Hepatocyte (in vitro differentiated cells): ENCODE results near the gene RUVBL2. TPM values are rescaled to one million over a fixed set of nuclear protein-coding genes. Genes with fewer than 3 reads are reported as not detected.
A peak's percentile ranks its signal among the peaks of the same experiment; 100 is the strongest.

Experiments
- DNase-seq: peaks from one replicate; pipeline ENCODE4 v3.0.0-alpha.2; 2016; ENCODE audit warnings: low spot score
- H2AFZ ChIP-seq: fragments of 200-600 bp; sonication (generic); 2 replicates; pipeline ENCODE4 v1.6.0; 2016; ENCODE audit warnings: antibody characterized with exemption, mild to moderate bottlenecking
- H3K27ac ChIP-seq: fragments of 200-600 bp; sonication (generic); 2 replicates; pipeline ENCODE4 v1.5.1; 2016; ENCODE audit warnings: mild to moderate bottlenecking
- H3K27me3 ChIP-seq: fragments of 200-600 bp; sonication (generic); 2 replicates; pipeline ENCODE4 v1.6.1; 2016
- H3K36me3 ChIP-seq: fragments of 200-600 bp; sonication (generic); replicated peaks from 2 replicates; pipeline ENCODE4 v1.5.1; 2016; ENCODE audit warnings: low read depth; ENCODE audit not compliant: insufficient read depth
- H3K4me1 ChIP-seq: fragments of 200-600 bp; sonication (generic); 2 replicates; pipeline ENCODE4 v1.5.1; 2016; ENCODE audit warnings: mild to moderate bottlenecking, moderate library complexity; ENCODE audit not compliant: insufficient read depth
- H3K4me2 ChIP-seq: fragments of 200-600 bp; sonication (generic); 2 replicates; pipeline ENCODE4 v1.6.0; 2016
- H3K4me3 ChIP-seq: fragments of 200-600 bp; sonication (generic); 2 replicates; pipeline ENCODE4 v1.5.1; 2016; ENCODE audit warnings: mild to moderate bottlenecking
- H3K79me2 ChIP-seq: fragments of 200-600 bp; sonication (generic); 2 replicates; pipeline ENCODE4 v1.6.0; 2017; ENCODE audit warnings: mild to moderate bottlenecking
- H3K9me2 ChIP-seq: fragments of 200-600 bp; sonication (generic); replicated peaks from 2 replicates; pipeline ENCODE4 v1.6.0; 2017; ENCODE audit warnings: mild to moderate bottlenecking; ENCODE audit not compliant: insufficient read depth
- H3K9me3 ChIP-seq: fragments of 200-600 bp; sonication (generic); 2 replicates; pipeline ENCODE4 v1.5.1; 2016; ENCODE audit warnings: low read depth, mild to moderate bottlenecking
- H4K20me1 ChIP-seq: fragments of 200-600 bp; sonication (generic); 2 replicates; pipeline ENCODE4 v1.6.0; 2016; ENCODE audit warnings: mild to moderate bottlenecking; ENCODE audit not compliant: insufficient read depth, poor library complexity, severe bottlenecking
- CTCF ChIP-seq: fragments of 200-600 bp; sonication (generic); IDR thresholded peaks from 2 replicates; pipeline ENCODE4 v1.5.1; 2016; ENCODE audit warnings: antibody characterized with exemption, mild to moderate bottlenecking; ENCODE audit not compliant: poor library complexity
- EZH2 ChIP-seq: fragments of 200-600 bp; sonication (generic); IDR thresholded peaks from 2 replicates; pipeline ENCODE4 v1.6.1; 2016; ENCODE audit warnings: antibody characterized with exemption, mild to moderate bottlenecking, borderline replicate concordance
- EZH2phosphoT487 ChIP-seq: fragments of 200-600 bp; sonication (generic); IDR thresholded peaks from one replicate; pipeline ENCODE4 v1.6.1; 2018; ENCODE audit warnings: antibody characterized with exemption, mild to moderate bottlenecking, low read depth, moderate library complexity; ENCODE audit not compliant: unreplicated experiment, severe bottlenecking
- WGBS: methylation state at CpG from one replicate; pipeline ENCODE4 v1.1.6; 2016; ENCODE audit warnings: low lambda C conversion rate; ENCODE audit errors: missing lambda C conversion rate; 5-methylcytosine and 5-hydroxymethylcytosine counted together
- polyA plus RNA-seq: library from polyadenylated mRNA; unstranded; fragments of >200 nt; fragmentation: Nextera tagmentation; extraction: Ambion mirVana; gene quantifications from 2 replicates; pipeline ENCODE4 v1.2.1, GENCODE V29; 2016
- total RNA-seq: library from RNA; depleted of rRNA; stranded (reverse); fragments of >200 nt; gene quantifications from 2 replicates; pipeline ENCODE4 v1.2.3, GENCODE V29; 2014

RUVBL2 gene
- total and polyA plus RNA-seq, 2 experiments from 2014 or later = 72.1 to 84.9 TPM

- DNase-seq = peak; percentile 88
- TF ChIP-seq EZH2phosphoT487 = no peak
- TF ChIP-seq EZH2 = no peak
- no peak for TF ChIP-seq CTCF
- 59% methylated on average over 20 of the region's 22 CpGs for WGBS
- Histone ChIP-seq H3K4me1 (peaks cover 27% of the 10 kb centered on the region), H3K4me3 (no peak overlapping the region), H3K9me3 (no peaks in the 10 kb centered on the region), H4K20me1 (peaks cover 20% of the 10 kb centered on the region), H3K36me3 (no peaks in the 10 kb centered on the region), H3K4me2 (peak overlapping the region; percentile 82), H3K79me2 (peaks cover 26% of the 10 kb centered on the region), H3K9me2 (no peaks in the 10 kb centered on the region), H2AFZ (no peak overlapping the region), H3K27ac (peak overlapping the region; percentile 100), H3K27me3 (no peaks in the 10 kb centered on the region)
These were observed 31.4 kb upstream of the RUVBL2 start for GRCh38 chr19:48962029-48962848.

GRCh38 chr19:48962849-48963165 is 30.9 kb upstream of the RUVBL2 start:
- Histone ChIP-seq H4K20me1 (peaks cover 21% of the 10 kb centered on the region), H3K4me3 (no peak overlapping the region), H3K79me2 (peaks cover 22% of the 10 kb centered on the region), H3K9me2 (no peaks in the 10 kb centered on the region), H3K27me3 (no peaks in the 10 kb centered on the region), H3K4me2 (peak overlapping the region; percentile 82), H3K4me1 (peaks cover 27% of the 10 kb centered on the region), H2AFZ (no peak overlapping the region), H3K36me3 (no peaks in the 10 kb centered on the region), H3K9me3 (no peaks in the 10 kb centered on the region), H3K27ac (peak overlapping the region; percentile 100)
- WGBS = no CpG with 5 or more reads among the region's 7 CpGs
- TF ChIP-seq EZH2 = no peak
- no peak for TF ChIP-seq CTCF
- no peak for TF ChIP-seq EZH2phosphoT487
- no peak for DNase-seq

DNA sequence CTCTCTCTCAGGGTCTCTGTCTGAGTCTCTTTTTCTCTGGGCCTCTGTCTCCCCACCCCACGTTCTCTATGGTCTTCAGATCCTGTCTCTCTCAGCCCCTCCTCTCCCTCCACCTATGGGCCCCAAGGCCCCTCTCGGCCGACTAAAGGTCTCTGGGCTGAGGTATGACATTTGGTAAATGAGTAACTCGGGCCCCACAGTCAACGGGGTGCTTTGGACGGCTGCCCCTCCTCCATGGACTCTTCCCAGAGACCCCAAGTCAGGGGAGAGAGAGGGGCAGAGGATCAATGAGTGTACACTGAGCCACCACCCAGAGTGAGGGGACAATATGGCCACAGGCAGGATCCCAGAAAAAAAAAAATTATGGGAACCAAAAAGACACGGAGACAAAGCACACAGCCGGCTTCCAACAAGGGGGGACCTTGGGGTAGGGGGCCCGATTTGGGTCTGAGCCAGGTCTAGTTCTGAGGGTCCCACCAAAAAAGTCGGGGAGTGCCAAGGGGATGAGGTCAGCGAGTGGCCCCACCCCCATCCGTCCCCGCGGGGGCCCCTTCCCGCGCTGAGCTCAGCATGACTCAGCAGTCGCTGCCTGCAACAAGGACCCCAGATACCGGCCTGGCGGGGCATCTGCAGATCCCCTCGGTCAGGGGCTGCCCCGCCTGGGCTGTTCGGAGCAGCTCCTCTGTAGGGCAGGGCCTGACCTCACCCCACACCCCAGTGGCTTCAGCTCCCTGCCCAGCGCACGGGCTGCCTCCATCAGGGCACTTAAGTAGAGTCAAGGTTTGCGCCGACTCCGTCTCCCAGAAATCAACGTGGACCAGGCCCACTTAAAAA is 30.1 kb upstream of the RUVBL2 start:
- Histone ChIP-seq H3K9me3 (no peaks in the 10 kb centered on the region), H3K4me3 (peak overlapping the region; percentile 12), H3K27ac (peak overlapping the region; percentile 100), H3K4me2 (peak overlapping the region; percentile 82), H4K20me1 (peaks cover 21% of the 10 kb centered on the region), H3K79me2 (peaks cover 20% of the 10 kb centered on the region), H3K4me1 (peaks cover 27% of the 10 kb centered on the region), H2AFZ (no peak overlapping the region), H3K27me3 (no peaks in the 10 kb centered on the region), H3K36me3 (no peaks in the 10 kb centered on the region), H3K9me2 (no peaks in the 10 kb centered on the region)
- DNase-seq = peak; percentile 91
- WGBS = 8% methylated on average over 24 of the region's 28 CpGs
- TF ChIP-seq EZH2 (no peak), EZH2phosphoT487 (no peak), CTCF (no peak)
